Measurements from ENCODE around the gene ATP6V1B1.

DNA sequence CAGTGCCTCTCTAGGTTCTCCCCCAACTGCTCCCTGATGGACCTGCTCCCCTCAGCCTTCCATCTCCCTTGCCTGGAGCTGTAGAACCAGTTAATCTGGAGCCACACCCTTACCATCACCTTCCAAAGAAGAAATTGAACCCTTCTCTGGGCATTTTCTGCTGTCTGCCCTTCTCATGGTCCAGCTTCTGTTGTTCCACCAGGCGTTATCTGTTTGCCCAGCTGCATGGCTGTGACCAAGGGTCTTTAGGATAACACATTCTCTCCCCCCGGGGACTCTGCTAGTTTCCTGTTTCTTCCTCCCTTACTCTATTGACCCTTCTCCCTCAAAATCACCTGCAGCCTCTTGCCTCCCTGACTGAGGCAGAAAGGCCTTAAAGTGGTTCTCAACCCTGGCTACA is 39.5 kb downstream of the ATP6V1B1 start:
- TF ChIP-seq, protein P1, sequence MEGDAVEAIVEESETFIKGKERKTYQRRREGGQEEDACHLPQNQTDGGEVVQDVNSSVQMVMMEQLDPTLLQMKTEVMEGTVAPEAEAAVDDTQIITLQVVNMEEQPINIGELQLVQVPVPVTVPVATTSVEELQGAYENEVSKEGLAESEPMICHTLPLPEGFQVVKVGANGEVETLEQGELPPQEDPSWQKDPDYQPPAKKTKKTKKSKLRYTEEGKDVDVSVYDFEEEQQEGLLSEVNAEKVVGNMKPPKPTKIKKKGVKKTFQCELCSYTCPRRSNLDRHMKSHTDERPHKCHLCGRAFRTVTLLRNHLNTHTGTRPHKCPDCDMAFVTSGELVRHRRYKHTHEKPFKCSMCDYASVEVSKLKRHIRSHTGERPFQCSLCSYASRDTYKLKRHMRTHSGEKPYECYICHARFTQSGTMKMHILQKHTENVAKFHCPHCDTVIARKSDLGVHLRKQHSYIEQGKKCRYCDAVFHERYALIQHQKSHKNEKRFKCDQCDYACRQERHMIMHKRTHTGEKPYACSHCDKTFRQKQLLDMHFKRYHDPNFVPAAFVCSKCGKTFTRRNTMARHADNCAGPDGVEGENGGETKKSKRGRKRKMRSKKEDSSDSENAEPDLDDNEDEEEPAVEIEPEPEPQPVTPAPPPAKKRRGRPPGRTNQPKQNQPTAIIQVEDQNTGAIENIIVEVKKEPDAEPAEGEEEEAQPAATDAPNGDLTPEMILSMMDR (IDR thresholded peaks at IDR 0.05): no peak
- TF ChIP-seq POLR2A (IDR thresholded peaks at IDR 0.05): no peak
